ENCODE measurements around the gene N4BP2L1.
A peak's percentile ranks its signal among the peaks of the same experiment; 100 is the strongest.

N4BP2L1 gene

GRCh38 chr13:32430018-32430747, 2.3 kb upstream of the N4BP2L1 start:
- DNase-seq = no peak

GRCh38 chr13:32429433-32429909, 1.5 kb upstream of the N4BP2L1 start:
- no peak for DNase-seq

DNA sequence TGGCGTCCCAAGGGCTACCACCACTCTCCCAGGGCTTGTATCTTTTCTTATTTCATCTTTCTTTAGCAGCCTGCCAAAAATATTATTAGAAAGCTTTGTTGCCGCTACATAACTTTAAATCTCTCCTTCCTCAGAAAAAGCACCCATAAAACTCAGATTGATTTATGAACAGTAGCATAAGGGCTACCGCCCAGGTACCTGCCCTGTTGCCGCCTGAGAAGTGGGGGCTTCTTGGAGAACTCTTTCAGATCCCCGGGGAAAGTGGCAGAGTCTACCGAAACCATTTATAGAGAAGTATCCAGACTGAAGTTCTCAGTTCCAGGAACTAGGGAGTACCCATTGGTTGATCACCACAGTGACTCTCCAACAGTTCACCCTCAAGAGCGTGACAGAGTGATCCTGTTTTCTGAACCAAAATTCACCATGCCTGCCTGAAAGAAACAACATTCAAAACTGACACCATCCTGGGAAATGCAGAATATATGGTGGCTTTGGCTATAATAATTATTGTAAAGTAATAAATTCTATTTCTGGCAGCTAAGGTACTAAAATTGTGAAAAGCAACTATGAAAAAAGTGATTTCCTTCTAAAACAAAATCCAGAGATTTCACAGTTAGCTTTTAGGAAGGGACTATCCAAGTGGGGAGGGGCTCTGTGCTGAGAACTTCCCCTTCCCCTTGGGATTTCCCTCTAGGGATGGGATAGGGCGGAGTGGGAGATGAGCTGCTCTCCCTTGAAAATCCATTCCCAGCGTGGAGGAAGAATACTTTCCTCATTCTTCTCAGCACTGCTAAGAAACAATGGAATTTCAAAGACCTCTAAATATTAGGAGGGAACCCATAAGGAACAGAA, 877 bp upstream of the N4BP2L1 start:
- no peak for DNase-seq

DNA sequence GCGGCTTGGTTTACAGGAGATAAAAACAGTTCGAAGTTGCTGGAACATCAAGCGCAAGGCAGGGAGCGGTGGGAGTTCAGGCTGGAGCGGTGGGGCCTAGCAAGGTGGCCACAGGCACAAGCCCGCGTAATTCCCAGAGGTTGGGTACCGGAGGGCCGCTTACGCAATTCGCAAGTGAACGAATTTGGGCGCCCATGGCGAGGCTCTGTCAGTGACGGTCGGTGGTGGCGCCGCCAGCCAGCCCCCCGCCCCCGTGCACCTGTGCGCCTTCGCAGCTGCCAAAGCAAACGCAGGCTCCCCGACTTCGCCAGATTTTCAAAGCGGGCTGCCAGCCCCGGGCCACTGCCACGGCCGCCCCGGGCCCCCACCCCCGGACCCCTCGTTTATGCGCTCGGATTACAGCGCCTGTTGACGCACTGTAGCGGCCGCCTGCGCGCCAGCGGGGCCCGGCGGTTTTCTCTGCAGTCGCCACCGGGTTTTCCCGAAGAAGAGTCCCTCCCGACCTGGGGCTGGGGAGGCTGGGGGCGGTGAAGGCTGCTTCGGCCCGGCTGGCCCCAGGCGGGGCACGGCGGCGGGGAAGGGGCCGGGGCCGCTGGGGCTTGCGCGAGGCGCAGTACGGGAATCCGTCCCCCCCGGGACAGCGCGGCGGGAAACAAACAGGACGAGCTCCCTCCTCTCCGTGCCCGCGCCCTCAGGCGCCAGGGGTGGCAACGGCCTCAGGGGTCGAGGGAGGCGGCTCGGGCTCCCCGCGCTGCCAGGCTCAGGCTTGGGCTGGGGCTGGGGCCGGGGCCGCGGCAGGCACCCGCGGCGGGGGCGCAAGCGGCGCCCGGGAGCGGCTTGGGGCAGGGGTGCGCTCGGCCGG, 709 bp downstream of the N4BP2L1 start:
- DNase-seq = peak; percentile 42

- no peak for DNase-seq
These were observed 1.5 kb downstream of the N4BP2L1 start for GRCh38 chr13:32426191-32426989.

- no peak for DNase-seq
These were observed 2.8 kb downstream of the N4BP2L1 start for GRCh38 chr13:32425158-32425557.

- no peak for DNase-seq
These were observed 4.3 kb downstream of the N4BP2L1 start for GRCh38 chr13:32423592-32423991.

DNA sequence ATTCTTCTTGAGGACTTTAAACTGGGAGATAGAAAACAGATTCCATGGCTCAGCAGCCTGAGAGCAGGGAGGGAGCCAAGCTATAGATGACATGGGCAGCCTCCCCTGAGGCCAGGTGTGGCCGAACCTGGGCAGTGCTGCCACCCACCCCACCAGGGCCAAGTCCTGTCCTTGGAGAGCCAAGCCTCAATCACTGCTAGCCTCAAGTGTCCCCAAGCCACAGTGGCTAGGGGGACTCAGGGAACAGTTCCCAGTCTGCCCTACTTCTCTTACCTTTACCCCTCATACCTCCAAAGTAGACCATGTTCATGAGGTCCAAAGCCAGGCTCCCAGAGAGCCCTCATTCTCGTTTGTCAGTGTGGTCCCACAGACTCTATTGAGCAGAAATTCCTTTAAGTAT, 8.1 kb downstream of the N4BP2L1 start:
- no peak for DNase-seq

GRCh38 chr13:32417995-32418394, 9.9 kb downstream of the N4BP2L1 start:
- DNase-seq = no peak

- no peak for DNase-seq
These were observed 12.9 kb downstream of the N4BP2L1 start for GRCh38 chr13:32415019-32415418.

GRCh38 chr13:32414580-32414979, 13.3 kb downstream of the N4BP2L1 start:
- no peak for DNase-seq

DNA sequence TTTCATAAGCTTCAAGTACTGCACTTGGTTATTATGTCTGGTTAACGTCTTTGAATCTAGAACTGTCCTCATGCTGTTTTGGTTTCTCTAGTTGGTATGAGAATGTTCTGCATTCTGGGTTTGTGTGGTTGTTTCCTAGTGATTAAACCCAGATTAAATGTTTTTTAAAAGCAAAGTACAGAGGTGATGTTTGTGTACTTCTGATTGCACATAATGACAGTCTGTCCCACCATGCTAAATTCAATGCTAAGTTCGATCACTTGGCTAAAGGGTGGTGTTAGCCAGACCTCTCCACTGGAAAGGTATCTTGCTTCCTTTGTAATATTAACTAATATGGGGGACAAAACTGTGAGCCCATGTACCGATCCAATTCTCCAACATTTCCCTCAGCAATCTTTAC, 14.6 kb downstream of the N4BP2L1 start:
- no peak for DNase-seq

- no peak for DNase-seq
These were observed 18.1 kb downstream of the N4BP2L1 start for GRCh38 chr13:32409561-32410421.

GRCh38 chr13:32409001-32409313, 19.0 kb downstream of the N4BP2L1 start:
- DNase-seq = no peak

DNA sequence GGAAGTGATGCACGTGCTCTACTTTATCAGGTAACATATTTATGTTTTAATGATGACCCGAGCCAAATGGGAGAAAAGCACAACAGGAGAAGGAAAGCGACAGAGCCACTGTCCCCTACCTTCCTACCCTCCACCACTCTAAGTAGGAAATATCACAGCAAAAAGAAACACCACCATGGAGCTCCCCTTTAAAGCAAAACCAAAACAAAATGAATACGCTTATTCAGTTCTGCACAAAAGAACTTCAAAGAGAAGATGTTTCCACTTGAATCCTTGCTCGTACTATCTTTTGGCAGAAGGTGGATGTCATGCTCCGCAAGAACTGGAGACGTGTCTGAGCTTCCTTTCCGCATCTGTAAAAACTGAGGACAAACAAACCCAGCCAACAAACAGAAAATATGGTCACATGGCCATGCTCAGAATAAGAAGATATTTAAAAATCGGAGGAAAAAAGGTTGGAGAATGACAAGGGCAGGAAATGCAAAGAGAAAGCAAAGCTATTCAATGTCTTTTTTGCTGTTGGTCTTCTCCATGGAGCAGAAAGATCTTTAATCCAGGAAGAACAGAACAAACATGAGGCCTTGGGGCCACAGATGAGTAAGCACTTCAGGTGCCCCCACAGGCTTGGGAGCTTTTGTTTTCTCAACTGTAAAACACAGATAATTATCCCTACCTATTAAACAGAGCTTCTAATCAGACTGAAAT, 19.5 kb downstream of the N4BP2L1 start:
- DNase-seq = no peak

GRCh38 chr13:32407854-32408253, 20.1 kb downstream of the N4BP2L1 start:
- no peak for DNase-seq

DNA sequence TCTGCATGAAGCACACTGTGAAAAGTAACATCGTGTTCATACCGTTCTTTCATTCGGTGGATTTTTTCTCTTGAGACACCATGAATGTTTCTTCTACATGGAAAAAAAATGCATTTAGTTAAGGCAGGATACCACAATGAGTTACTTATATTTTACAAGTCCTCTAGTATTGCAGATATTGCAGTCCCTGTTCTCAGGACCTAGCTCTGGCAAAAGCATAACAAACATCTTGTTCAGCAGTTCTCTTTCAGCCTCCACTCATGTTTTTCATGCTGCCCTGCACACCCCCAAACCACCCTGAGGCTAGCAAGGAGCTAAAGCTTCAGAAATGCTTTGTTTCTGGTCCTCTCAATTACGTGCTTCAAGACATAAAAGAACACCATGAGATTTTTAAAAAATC, 24.8 kb downstream of the N4BP2L1 start:
- DNase-seq = no peak

DNA sequence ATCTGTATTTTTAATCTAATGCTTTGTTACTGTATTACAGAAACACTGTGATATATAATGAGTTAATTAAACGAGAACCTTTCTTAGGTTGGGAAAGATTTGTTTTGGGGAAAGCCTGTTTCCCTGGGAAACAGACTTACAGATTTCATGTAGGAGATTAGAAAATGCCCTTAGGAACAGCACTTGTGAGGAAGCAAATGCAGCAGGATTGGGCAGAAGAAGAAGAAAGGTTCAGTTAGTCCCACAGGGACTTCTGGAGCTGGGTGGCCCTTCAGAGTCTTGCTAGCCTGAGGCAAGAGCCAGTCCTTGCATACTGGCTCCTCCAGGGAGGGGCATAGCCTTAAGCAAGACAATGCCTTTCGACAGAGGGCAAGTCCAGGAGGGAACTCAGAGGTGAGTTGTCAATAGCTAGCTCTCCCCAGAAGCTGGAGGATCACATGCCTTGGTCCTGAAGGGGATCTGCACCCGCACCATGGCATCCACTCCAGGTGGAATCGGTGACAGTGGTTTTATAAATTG, 36.8 kb downstream of the N4BP2L1 start:
- DNase-seq = no peak

DNA sequence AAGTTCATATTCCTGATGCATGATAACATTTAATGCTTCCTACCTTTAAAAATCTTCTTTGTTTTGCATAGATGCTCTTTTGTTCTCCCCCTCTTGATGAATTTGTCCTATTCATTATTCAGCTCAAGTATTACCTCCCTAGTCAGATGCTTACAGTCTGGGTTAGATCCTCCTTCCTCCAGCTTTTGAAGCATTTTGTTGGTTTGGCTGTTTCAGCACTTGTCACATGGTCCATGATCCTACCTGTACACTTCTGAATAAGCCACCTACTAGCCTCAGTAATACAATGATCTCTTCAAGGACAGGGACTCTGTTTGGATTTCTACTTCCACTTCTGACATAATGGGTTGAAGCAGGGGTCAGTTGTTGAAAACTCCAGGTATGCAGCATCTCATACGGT, 37.4 kb downstream of the N4BP2L1 start:
- DNase-seq = no peak

DNA sequence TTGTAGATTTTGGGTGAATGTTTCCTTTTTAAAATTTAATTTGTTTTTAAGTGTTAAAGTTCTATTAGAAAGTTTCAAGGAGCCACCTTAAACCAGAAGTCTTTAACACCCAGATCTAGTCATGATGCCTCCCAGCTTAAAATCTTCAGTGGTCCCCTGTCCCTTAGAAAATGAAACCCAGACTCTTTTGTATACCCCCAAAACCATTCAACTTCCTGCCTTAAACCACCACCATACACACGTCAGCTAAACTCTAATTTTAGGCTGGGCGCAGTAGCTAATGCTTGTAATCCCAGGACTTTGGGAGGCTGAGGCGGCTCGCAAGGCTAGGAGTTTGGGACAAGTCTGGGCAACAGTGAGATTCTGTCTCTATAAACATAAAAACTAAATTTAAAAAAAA, 37.9 kb downstream of the N4BP2L1 start:
- no peak for DNase-seq

DNA sequence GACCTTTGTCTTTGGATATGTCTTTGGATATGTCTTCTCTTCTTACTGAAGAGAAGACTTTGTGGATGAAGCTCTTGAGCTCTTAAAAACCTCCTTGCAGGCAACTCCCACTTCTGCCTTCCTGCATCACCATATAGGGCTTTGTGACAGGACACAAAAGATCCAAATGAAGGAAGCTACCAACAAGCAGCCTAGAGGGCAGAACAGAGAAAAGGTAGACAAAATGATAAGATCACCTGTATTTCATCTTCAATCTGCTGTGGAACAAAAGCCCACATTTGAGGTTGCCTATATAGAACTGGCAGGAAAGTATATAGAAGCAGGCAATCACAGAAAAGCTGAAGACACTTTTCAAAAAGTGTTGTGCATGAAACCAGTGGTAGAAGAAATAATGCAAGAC, 42.5 kb downstream of the N4BP2L1 start:
- DNase-seq = no peak
